Measurements from ENCODE around the gene ZNF124. TPM values are rescaled to one million over a fixed set of nuclear protein-coding genes. Genes with fewer than 3 reads are reported as not detected.

The ZNF124 gene
- total and polyA plus RNA-seq, 4 donors = 2.1 to 55.1 (median 10.9) TPM

DNA sequence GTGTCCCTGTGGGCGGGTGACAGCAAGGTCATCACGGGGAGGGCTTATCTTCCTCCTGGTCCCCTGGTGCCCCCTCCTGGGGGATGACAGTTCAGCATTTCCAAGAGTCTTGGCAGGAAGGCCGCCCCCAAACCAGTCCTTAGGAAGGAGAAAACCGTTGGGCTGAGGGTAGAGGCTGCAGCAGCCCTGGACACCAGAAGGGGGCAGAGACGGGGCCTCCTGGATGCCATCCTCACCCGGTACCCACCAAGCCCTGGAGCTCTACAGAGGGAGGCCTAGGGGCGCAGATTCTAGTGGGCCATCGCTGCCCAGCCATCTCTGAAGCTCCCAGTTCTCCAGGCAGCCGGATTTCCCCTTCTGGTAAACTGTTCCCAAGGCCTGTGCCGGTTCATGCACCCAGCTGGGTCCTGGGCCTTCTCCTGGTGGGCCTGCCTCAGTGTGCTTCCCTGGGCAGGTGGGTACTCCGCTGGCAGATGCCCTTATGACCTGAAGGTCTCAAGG, 52.8 kb downstream of the ZNF124 start:
- H3K27me3 ChIP-seq (ENCODE audit: control insufficient read depth in 3 of 3, insufficient read depth in 3 of 3, low read length in 2 of 3) = no peaks in the 10 kb centered on the region
- peak in 1 of 3 donors; percentile 12 for DNase-seq
- TF ChIP-seq, protein P1, sequence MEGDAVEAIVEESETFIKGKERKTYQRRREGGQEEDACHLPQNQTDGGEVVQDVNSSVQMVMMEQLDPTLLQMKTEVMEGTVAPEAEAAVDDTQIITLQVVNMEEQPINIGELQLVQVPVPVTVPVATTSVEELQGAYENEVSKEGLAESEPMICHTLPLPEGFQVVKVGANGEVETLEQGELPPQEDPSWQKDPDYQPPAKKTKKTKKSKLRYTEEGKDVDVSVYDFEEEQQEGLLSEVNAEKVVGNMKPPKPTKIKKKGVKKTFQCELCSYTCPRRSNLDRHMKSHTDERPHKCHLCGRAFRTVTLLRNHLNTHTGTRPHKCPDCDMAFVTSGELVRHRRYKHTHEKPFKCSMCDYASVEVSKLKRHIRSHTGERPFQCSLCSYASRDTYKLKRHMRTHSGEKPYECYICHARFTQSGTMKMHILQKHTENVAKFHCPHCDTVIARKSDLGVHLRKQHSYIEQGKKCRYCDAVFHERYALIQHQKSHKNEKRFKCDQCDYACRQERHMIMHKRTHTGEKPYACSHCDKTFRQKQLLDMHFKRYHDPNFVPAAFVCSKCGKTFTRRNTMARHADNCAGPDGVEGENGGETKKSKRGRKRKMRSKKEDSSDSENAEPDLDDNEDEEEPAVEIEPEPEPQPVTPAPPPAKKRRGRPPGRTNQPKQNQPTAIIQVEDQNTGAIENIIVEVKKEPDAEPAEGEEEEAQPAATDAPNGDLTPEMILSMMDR (IDR thresholded peaks at IDR 0.05; ENCODE audit: control extremely low read depth, extremely low read depth) = no peak
- no peak for ATAC-seq (ENCODE audit: insufficient read depth, low FRiP score)
- 64 to 73% methylated on average over 10 to 11 of the region's 11 CpGs for WGBS, 2 donors
- no peak overlapping the region for H3K9ac ChIP-seq (ENCODE audit: insufficient read depth in 1 of 2, low read length in 2 of 2)
- no peaks in the 10 kb centered on the region for H3K4me1 ChIP-seq (ENCODE audit: control insufficient read depth in 5 of 5, insufficient read depth in 5 of 5, low read length in 5 of 5)
- no peaks in the 10 kb centered on the region for H3K36me3 ChIP-seq (ENCODE audit: control insufficient read depth in 4 of 4, insufficient read depth in 4 of 4, low read length in 4 of 4)
- H3K4me3 ChIP-seq = no peak overlapping the region
- H3K9me3 ChIP-seq (ENCODE audit: control insufficient read depth in 4 of 4, insufficient read depth in 3 of 4, low read length in 3 of 4) = no peaks in the 10 kb centered on the region
- H3K27ac ChIP-seq (ENCODE audit: low read depth in 1 of 2, low read length in 1 of 2) = no peak overlapping the region

DNA sequence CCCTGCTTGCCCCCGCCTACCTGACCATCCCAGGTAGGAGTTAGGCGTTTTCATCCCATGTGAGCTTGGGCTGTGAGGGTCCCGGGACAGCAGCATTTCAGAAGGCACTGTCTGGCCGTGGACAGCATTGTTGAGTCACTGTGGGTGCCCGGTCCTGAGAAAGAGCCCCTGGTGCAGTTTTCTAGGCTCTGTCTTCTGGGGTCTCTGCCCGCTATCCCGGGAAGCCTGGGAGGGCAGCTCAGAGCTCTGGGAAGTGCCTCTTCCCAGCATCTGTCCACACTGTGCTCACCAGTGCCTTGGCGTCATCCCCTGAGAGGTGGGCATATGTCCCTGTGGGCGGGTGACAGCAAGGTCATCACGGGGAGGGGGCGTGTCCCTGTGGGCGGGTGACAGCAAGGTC, 56.3 kb downstream of the ZNF124 start:
- Histone ChIP-seq H3K9ac (ENCODE audit: insufficient read depth in 1 of 2, low read length in 2 of 2) (no peak overlapping the region), H3K36me3 (ENCODE audit: control insufficient read depth in 4 of 4, insufficient read depth in 4 of 4, low read length in 4 of 4) (no peaks in the 10 kb centered on the region), H3K4me1 (ENCODE audit: control insufficient read depth in 5 of 5, insufficient read depth in 5 of 5, low read length in 5 of 5) (peaks cover 0 to 10% (median 2%) of the 10 kb centered on the region in 5 donors), H3K4me3 (no peak overlapping the region), H3K27ac (ENCODE audit: low read depth in 1 of 2, low read length in 1 of 2) (no peak overlapping the region), H3K27me3 (ENCODE audit: control insufficient read depth in 3 of 3, insufficient read depth in 3 of 3, low read length in 2 of 3) (no peaks in the 10 kb centered on the region), H3K9me3 (ENCODE audit: control insufficient read depth in 4 of 4, insufficient read depth in 3 of 4, low read length in 3 of 4) (peaks cover 0 to under 1% (median 0%) of the 10 kb centered on the region in 4 donors)
- ATAC-seq (ENCODE audit: insufficient read depth, low FRiP score) (no peak), DNase-seq (no peak)
- 83 to 90% methylated on average over 11 to 12 of the region's 12 CpGs for WGBS, 2 donors
- TF ChIP-seq, protein P1 (IDR thresholded peaks at IDR 0.05; ENCODE audit: control extremely low read depth, extremely low read depth) = no peak

DNA sequence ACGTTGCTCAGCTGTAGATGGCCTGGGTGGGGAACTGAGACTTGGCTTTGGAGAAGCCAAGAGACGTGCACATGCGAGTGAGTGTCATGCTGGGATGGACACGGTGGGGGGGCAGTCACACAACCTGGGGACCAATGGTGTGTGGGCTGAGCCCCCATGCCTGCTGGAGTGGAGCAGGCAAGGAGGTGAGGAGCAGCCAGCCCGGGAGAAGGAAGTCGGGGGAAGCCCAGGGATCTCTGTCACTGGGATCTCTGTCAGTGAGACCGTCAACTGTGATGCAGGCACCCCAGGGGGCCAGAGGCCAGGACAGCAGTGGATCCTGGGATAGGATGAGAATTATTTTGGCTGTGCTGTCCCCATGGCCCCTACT, 56.7 kb downstream of the ZNF124 start:
- 72 to 77% methylated on average over 7 of the region's 7 CpGs for WGBS, 2 donors
- Histone ChIP-seq H3K9ac (ENCODE audit: insufficient read depth in 1 of 2, low read length in 2 of 2) (no peak overlapping the region), H3K9me3 (ENCODE audit: control insufficient read depth in 4 of 4, insufficient read depth in 3 of 4, low read length in 3 of 4) (peaks cover 0 to 1% (median 0%) of the 10 kb centered on the region in 4 donors), H3K4me3 (no peak overlapping the region), H3K4me1 (ENCODE audit: control insufficient read depth in 5 of 5, insufficient read depth in 5 of 5, low read length in 5 of 5) (peaks cover 0 to 11% (median 4%) of the 10 kb centered on the region in 5 donors), H3K36me3 (ENCODE audit: control insufficient read depth in 4 of 4, insufficient read depth in 4 of 4, low read length in 4 of 4) (no peaks in the 10 kb centered on the region), H3K27ac (ENCODE audit: low read depth in 1 of 2, low read length in 1 of 2) (no peak overlapping the region), H3K27me3 (ENCODE audit: control insufficient read depth in 3 of 3, insufficient read depth in 3 of 3, low read length in 2 of 3) (no peaks in the 10 kb centered on the region)
- TF ChIP-seq, protein P1 (IDR thresholded peaks at IDR 0.05; ENCODE audit: control extremely low read depth, extremely low read depth) = no peak
- DNase-seq = no peak
- ATAC-seq (ENCODE audit: insufficient read depth, low FRiP score) = no peak

Measured in lung (tissue), 12 donors.